HepG2 (cell line): ENCODE measurements around the gene BIRC7. TPM values are rescaled to one million over a fixed set of nuclear protein-coding genes. Genes with fewer than 3 reads are reported as not detected.

ENCODE experiments used
- AGO1 ChIP-seq: fragments of 200-400 bp; formaldehyde crosslinking; IDR thresholded peaks from 2 replicates; pipeline ENCODE4 v1.6.1; 2017; ENCODE audit warnings: mild to moderate bottlenecking, low read depth, low read length, moderate library complexity; ENCODE audit not compliant: poor library complexity, severe bottlenecking
- FIP1L1 ChIP-seq: fragments of 200-400 bp; formaldehyde crosslinking; IDR thresholded peaks from 2 replicates; pipeline ENCODE4 v1.6.1; 2018; ENCODE audit warnings: low read depth, mild to moderate bottlenecking, low read length, moderate library complexity, borderline replicate concordance; ENCODE audit not compliant: insufficient read depth
- KDM2A ChIP-seq: sonication (generic); formaldehyde crosslinking; IDR thresholded peaks from 2 replicates; pipeline ENCODE4 v1.4.0; 2020; ENCODE audit warnings: low read depth, missing genetic modification reagents, borderline replicate concordance
- NPAS2 ChIP-seq: sonication (generic); formaldehyde crosslinking; IDR thresholded peaks from 2 replicates; pipeline ENCODE4 v1.8.0; 2022; ENCODE audit warnings: mild to moderate bottlenecking, missing genetic modification reagents, borderline replicate concordance
- PREB ChIP-seq: sonication (generic); formaldehyde crosslinking; IDR thresholded peaks from 2 replicates; pipeline ENCODE4 v1.4.0; 2020; ENCODE audit warnings: missing genetic modification reagents
- PTBP1 ChIP-seq: fragments of 200-400 bp; formaldehyde crosslinking; IDR thresholded peaks from 2 replicates; pipeline ENCODE4 v1.6.1; 2018; ENCODE audit warnings: low read length, low read depth; ENCODE audit not compliant: poor library complexity, severe bottlenecking
- SMARCE1 ChIP-seq: fragments of 450-650 bp; IDR thresholded peaks from 2 replicates; pipeline ENCODE4 v1.6.1; 2017; ENCODE audit warnings: borderline replicate concordance
- SRF ChIP-seq: IDR thresholded peaks from 2 replicates; pipeline ENCODE4 v1.6.1; 2011; ENCODE audit warnings: mild to moderate bottlenecking, low read depth, low read length, moderate library complexity
- STAG1 ChIP-seq: sonication (generic); formaldehyde crosslinking; IDR thresholded peaks from 2 replicates; pipeline ENCODE4 v1.4.0; 2020; ENCODE audit warnings: missing genetic modification reagents
- THAP7 ChIP-seq: sonication (generic); formaldehyde crosslinking; IDR thresholded peaks from 2 replicates; pipeline ENCODE4 v1.8.1; 2023; ENCODE audit warnings: mild to moderate bottlenecking, missing genetic modification reagents
- ZFAT ChIP-seq: sonication (generic); formaldehyde crosslinking; conservative IDR thresholded peaks from 2 replicates; pipeline ENCODE4 v1.8.1; 2023; ENCODE audit warnings: missing genetic modification reagents, inconsistent platforms
- ZNF251 ChIP-seq: sonication (generic); formaldehyde crosslinking; IDR thresholded peaks from 2 replicates; pipeline ENCODE4 v1.9.0; 2021; ENCODE audit warnings: mild to moderate bottlenecking, missing genetic modification reagents
- ZNF280D ChIP-seq: sonication (generic); formaldehyde crosslinking; IDR thresholded peaks from 2 replicates; pipeline ENCODE4 v1.5.1; 2020; ENCODE audit warnings: mild to moderate bottlenecking, missing genetic modification reagents
- ZNF33A ChIP-seq: sonication (generic); formaldehyde crosslinking; IDR thresholded peaks from 2 replicates; pipeline ENCODE4 v1.5.1; 2020; ENCODE audit warnings: missing genetic modification reagents, mild to moderate bottlenecking, moderate library complexity, borderline replicate concordance
- ZNF34 ChIP-seq: sonication (generic); formaldehyde crosslinking; IDR thresholded peaks from 2 replicates; pipeline ENCODE4 v1.4.0; 2020; ENCODE audit warnings: mild to moderate bottlenecking, missing genetic modification reagents, borderline replicate concordance
- ZNF367 ChIP-seq: sonication (generic); formaldehyde crosslinking; IDR thresholded peaks from 2 replicates; pipeline ENCODE4 v1.4.0; 2020; ENCODE audit warnings: missing genetic modification reagents, borderline replicate concordance
- ZNF563 ChIP-seq: sonication (generic); formaldehyde crosslinking; IDR thresholded peaks from 2 replicates; pipeline ENCODE4 v1.8.0; 2022; ENCODE audit warnings: mild to moderate bottlenecking, moderate library complexity, missing genetic modification reagents
- ZNF615 ChIP-seq: sonication (generic); formaldehyde crosslinking; IDR thresholded peaks from 2 replicates; pipeline ENCODE4 v1.5.0; 2020; ENCODE audit warnings: mild to moderate bottlenecking, missing genetic modification reagents, borderline replicate concordance
- ZNF747 ChIP-seq: sonication (generic); formaldehyde crosslinking; IDR thresholded peaks from 2 replicates; pipeline ENCODE4 v1.8.1; 2023; ENCODE audit warnings: missing genetic modification reagents, mild to moderate bottlenecking, borderline replicate concordance
- ZNF790 ChIP-seq: sonication (generic); formaldehyde crosslinking; IDR thresholded peaks from 2 replicates; pipeline ENCODE4 v1.8.0; 2022; ENCODE audit warnings: missing genetic modification reagents, mild to moderate bottlenecking, borderline replicate concordance
- ZNF816 ChIP-seq: sonication (generic); formaldehyde crosslinking; IDR thresholded peaks from 2 replicates; pipeline ENCODE4 v1.8.0; 2022; ENCODE audit warnings: missing genetic modification reagents, mild to moderate bottlenecking, borderline replicate concordance
- polyA plus RNA-seq, 8 experiments: library from polyadenylated mRNA; depleted of rRNA in 3 of 8; stranded (reverse) in 7 of 8; unstranded in 1 of 8; fragments of >200 nt; fragmentation: Illumina TruSeq in 4 of 8; extraction: Trizol in 4 of 8; gene quantifications; 2 replicates each; pipeline versions ENCODE4 v1.2.1 to v1.2.3, GENCODE V29; 2011 to 2016; ENCODE audit warnings: low read depth in 4 of 8, missing spikeins in 1 of 8, mixed read lengths in 1 of 8; ENCODE audit not compliant: insufficient read depth in 1 of 8
- total RNA-seq, 5 experiments: library from RNA; depleted of rRNA; stranded (reverse); fragments of >200 nt; fragmentation: Illumina TruSeq; extraction: Trizol; gene quantifications; 2 replicates each; pipeline ENCODE4 v1.2.3, GENCODE V29; 2016; ENCODE audit warnings: low read depth in 1 of 5

BIRC7 gene
- total and polyA plus RNA-seq, 2 of the 13 experiments (the other 11 are each of a cell fraction or from before 2014, with no cell fraction given): 0.27 to 5.1 TPM

- TF ChIP-seq ZNF280D (CRISPR knock-in tag) (no peak), FIP1L1 (no peak), STAG1 (CRISPR knock-in tag) (no peak), ZNF816 (CRISPR knock-in tag) (no peak), ZFAT (CRISPR knock-in tag) (no peak), PREB (no peak), ZNF33A (CRISPR knock-in tag) (no peak), AGO1 (peak; percentile 4), SRF (no peak), THAP7 (CRISPR knock-in tag) (no peak), ZNF34 (CRISPR knock-in tag) (no peak), NPAS2 (CRISPR knock-in tag) (no peak), ZNF563 (CRISPR knock-in tag) (no peak), ZNF615 (CRISPR knock-in tag) (no peak), ZNF747 (CRISPR knock-in tag) (peak; percentile 40; the same call in 1 of the 2 replicates), PTBP1 (no peak), KDM2A (CRISPR knock-in tag) (peak; percentile 23; the same call in 1 of the 2 replicates), ZNF790 (no peak), ZNF367 (no peak), ZNF251 (CRISPR knock-in tag) (0 out of 2 replicates have a peak, but pooled peaks have one; percentile 30), SMARCE1 (no peak)
Measured at GRCh38 chr20:63289311-63290135, 53.8 kb downstream of the BIRC7 start (continued).
